ENCODE data around the gene SORCS2.

The SORCS2 gene

DNA sequence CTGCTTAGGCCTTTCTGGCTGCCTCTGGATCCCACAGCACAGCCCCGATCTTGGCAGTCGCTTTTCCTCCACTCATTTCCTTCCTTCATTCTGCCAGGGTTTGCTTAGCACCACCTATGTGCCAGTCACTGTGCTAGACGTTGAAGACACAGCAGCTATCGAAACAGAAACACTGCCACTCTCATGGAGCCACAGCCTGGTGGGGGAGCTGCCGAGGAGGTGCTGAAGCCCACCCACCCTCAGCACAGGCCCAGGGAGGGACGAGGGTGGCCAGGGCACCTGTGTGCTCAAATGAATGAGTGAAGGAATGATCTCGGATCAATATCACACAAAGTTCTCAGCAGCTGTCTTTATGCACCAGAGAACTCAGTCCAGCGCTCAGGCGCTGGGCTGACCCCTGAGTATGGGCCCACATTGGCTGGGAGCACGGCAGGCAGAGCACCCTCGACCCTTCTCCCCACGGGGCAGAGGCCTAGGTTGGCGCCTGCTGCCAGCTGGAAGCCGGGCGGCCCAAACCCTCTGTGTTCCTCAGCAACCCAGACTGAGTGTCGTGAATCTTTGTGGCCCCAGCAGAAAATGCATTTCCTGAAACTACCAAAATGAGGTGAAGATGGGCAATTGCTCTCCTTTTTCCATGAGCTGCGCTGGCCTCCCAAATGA, 108.9 kb downstream of the SORCS2 start:
- DNase-seq (ENCODE audit: low read depth in 3 of 3, low spot score in 1 of 3): no peak

DNA sequence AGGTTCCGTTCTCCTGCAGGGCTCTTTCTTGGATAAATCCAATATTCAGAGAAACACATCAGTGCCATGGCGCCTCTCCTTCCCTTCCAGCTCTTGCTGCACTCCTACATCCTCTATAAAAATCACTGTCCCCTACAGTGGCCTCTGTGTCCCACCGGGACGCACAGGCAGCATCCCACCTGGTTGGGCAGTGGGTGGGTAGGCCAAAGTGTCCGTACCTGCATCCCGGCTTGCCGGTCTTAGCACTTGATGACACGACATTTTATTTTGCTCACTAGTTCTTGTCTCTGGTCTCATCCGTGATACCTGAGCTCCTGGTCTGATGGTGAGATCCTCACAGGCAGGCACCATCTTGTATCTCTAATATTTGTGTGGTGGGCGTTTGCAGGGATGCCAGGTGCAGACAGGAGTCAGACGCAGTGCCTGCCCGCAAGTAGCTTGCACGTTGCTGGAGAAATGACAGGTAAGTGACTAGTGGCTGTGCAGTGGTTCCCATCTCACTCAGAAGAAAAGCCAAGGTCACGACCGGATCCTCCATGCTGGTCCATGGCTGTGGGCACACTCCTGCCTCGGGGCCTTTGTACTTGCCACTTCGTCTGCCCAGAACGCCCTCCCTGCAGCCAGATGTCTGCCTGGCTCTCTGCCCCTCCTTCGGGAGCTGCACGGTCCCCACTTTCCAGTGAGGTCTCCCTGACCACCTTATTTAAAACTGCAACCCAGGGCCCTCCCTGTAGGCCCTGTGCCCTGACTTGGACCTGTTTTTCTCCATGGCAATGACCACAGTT, 109.7 kb downstream of the SORCS2 start:
- no peak for DNase-seq (ENCODE audit: low read depth in 3 of 3, low spot score in 1 of 3)

DNA sequence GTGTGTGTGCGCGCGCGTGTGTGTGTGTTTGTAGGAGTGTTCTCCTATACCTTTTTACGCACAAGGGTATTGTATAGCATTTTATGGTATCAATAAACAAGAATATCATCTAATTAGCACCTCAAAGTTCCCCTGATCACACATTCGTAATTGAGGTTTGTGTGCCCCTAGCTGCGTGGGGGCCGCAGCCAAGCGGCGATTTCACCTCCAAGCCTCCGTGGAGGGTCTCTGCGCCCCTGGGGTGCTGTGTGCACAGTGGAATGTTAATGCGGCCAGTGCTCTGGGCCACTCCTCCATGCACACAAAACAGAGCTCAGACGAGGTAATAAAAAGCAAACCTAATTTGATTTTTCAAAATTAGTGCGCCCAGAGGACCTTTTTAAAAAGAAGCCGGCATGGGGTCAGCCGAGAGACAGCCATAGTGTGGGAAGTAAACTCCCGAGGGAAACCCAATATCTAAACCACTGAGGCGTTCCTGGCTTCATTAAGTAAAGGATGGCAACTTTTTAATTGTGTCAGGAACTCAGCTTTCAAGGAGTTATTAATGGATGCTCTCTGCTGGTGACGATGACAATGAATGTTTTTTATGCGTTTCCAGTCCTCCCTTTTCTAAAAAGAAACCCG, 110.6 kb downstream of the SORCS2 start:
- no peak for DNase-seq (ENCODE audit: low read depth in 3 of 3, low spot score in 1 of 3)

DNA sequence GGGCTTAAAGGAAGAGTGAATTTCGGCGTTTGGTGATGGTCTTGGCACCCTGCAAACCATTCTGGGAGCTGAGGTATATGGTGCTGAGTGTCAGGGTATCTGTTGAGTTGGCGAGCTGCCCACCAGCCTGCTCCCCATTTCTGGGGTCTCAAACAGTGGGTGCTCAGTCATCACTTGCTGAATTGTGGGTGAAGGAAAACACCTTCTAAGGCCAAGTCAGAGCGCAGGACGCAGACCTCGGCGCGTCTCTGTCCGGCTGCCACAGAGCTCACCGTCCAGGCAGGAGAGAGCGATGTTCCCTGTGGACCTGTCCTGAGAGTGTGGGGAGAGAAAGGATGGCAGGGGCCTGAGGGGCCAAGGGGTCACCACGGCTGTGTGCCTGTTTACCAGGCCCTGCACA, 111.2 kb downstream of the SORCS2 start:
- DNase-seq (ENCODE audit: low read depth in 3 of 3, low spot score in 1 of 3): no peak

DNA sequence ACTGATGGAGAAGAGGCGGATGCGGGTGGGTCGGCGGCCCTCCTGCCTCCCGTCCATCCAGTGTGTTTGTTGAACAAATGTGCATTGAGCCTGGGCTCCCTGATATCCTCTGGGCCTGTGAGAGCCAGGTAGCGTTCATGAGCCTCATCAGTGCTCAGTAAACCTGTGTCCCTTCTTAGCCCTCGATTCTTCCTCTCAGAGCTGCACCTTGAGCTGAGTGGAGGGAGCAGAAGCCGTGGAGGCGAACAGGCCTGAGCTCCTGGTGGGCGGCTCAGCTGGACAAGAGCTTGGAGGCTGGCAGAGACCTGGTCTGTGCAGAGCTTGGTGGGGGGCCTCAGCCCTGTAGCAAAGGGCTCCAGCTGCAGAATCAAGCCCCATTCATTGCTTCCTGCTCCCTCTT, 112.1 kb downstream of the SORCS2 start:
- DNase-seq (ENCODE audit: low read depth in 3 of 3, low spot score in 1 of 3): no peak

DNA sequence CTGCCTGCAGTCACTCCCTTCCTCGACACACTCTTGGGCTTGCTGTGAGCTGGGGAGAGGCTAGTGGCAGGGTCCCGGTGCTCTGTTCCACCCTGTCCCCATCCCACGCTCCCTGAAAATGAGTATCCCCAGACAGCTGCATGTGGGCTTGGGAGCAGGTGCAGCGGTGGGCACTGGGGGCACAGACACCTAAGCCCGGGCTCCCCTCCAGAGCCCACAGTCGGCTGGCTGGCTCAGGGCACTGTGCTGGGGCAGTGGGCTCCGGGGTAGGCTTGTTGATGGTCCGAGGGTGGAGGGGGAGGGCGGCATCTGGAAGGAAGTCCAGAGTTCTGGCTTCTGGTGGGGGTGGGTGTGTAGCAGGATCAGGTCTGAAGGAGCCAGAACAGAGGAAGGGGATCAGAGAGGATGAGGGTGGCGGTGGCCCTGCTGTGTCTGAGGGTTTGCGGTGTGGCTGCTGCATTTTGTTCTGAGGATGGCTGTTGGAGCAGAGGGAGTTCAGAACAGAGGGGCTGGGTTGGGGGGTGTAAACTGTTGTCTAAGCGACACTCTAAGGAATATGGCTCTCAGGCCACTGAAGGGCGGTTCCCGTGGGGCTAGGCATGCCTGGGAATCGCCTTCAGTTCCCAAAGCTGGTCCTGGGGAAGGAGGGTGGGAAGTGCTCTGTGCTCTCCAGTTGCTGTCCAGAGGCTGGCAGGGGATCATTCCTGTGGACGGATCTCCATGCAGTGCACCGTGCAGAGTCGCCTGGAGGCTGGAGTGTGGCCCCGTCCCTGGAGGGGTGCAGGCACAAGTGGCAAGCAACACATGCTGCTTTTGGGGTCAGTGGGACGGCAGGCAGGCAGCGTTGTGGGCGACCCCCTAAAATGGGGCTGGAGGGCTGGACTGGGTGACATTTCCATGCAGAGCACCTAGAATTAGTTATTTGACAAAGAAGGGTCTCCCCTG, 114.0 kb downstream of the SORCS2 start:
- no peak for DNase-seq (ENCODE audit: low read depth in 3 of 3, low spot score in 1 of 3)

DNA sequence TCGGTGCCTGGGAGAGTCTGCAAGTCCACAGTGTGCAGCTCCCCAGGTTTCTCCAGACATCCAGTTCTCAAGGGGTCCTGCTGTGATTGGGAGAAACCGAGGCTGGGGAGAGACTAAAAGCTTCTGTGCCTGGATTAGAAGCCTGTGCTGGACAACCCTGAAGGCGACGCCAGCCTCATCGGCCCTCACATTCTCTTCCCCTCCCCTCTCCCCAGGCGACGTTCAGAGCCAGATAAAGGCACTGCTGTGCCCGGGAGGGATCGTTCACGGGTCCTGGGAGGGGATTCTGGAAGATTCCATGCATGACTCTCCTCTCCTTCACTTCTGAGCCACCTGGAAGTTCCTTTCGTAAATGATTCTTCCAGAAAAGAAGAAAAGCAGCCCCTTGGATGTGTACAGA, 114.6 kb downstream of the SORCS2 start:
- no peak for DNase-seq (ENCODE audit: low read depth in 3 of 3, low spot score in 1 of 3)

DNA sequence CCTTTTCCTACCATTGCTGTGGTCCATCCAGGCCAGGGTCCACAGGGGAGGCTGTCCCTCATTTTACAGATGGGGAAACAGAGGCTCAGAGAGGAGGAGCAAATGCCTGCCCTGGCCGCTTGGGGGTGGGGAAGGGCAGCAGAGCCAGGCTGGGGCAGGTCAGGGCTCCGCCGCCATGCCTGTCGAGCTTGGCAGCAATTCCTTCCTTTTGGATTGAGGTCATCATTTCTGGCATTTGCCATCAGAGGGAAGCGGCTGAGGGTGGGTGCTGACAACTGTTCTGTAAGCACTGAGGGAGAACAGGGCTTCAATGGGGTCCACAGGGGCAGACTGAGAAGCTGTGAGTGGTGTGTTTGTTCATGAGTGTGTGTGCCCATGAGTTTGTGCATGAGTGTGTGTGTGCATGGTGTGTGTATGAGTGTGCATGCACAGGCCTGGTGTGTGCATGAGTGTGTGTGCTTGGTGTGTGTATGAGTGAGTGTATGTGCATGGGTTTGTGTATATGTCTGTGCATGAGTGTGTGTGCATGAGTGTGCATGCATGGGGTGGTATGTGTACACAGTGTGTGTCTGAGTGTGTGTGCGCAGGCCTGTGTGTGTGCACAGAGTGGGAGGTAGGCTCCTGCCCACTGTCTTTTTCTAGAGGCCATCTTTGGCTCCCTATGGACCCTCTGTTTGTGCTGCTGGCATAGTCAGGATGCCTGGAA, 115.2 kb downstream of the SORCS2 start:
- DNase-seq (ENCODE audit: low read depth in 3 of 3, low spot score in 1 of 3): no peak

DNA sequence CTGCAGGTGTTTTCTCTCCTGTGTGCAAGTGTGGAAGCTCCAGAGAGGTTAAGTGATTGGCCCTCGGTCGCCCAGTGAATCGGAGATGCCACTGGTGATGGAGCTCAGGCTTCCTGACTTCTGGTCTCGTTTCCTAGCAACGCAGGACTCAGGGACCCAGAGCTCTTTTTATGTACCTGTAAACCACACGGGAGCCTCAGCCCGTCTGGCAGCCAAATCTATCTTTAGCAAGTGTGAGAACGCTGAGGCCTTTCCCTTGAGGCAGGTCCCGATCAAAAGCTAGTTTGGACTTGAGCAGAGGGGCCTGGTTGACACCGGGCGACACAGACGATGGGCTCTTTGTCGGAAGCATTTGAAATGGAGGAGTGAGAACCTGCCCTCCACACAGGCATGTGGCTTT, 116.8 kb downstream of the SORCS2 start:
- no peak for DNase-seq (ENCODE audit: low read depth in 3 of 3, low spot score in 1 of 3)

DNA sequence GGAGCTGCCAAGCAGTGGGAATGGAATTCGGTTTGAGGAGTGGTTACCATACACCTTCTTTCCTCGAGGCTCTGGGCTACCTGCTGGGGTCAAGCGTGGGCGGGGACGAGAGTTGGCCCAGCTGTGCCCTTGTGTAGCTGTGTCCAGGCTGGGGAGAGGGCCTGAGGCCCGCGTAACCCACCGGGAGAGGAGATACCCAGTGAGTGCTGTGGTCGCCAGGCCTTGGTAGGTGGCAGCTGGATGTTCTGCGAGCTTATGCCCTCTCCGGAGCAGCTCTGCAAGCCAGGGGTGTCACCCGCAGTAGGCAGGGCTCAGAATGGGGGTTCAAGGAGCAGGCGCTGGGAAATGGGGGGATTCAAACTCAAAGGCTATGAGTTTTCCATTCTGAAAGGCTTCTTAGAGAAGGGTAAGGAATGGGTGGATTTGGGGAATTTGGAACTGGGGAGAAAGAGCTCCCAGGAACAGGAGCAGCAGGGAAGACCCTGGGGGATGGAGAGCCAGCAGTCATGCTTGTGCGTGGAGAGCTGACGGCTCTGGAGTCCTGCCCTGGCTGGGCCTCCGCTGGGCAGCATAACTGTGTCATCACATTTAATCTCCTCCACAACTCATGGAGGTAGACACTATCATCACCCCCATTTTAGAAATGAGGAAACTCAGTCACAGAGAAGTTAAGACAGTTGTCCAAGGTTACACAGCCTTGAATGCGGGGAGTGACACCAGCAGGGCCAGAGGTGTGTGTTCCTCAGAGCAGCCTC, 117.5 kb downstream of the SORCS2 start:
- no peak for DNase-seq (ENCODE audit: low read depth in 3 of 3, low spot score in 1 of 3)

DNA sequence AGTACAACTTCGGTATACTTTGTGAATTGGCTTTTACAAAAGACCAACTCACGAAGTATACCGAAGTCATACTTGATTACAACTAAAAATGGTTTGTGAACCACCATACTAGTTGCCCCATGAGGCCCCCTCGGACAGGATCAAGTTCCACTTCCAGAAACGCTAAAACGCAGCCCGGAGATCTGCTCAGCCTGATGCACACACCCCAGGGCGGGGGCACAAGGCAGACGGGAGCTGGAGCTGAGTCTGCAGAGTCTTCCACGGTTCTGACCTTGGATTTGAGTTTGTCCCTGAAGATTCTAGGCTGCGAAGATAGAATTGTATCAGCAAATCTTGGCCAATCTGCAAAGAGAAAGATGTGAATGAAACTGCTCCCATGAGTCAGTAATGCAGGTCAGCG, 118.1 kb downstream of the SORCS2 start:
- no peak for DNase-seq (ENCODE audit: low read depth in 3 of 3, low spot score in 1 of 3)

DNA sequence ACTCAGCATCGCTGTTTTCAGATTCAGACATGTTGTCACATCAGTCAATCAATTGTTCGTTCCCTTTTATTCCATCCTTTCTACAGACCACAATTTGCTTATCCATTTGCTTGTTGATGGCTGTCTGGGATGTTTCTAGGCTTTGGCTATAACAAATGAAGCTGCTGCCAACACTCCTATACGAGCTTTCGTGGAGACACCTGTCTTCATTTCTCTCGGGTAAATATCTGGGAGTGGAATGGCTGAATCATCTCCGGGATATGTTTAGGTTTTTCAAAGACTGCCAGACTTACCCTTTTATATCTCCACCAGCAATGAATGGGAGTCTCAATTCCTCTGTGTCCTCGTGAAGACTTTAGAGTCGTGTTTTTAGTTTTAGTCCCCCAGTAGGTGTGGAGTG, 118.9 kb downstream of the SORCS2 start:
- no peak for DNase-seq (ENCODE audit: low read depth in 3 of 3, low spot score in 1 of 3)

DNA sequence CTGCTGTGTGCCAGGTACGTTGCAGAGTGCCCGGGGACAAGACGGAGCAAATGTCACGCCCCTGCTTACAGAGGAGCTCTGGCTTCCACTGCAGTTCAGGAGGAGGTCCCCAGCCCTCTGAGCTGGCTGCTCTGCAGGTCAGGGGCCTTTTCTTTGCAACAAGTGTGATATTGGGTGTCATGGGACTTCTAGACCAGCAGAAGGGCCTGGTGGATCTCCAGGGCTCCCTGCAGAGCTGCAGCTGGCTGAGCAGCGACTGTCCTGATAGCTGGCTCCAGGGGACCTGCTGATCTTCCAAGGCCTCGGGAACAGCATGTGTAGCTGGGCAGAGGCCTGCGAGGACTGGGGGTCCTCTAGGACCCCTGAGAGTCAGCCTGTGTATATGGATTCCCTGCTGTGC, 120.4 kb downstream of the SORCS2 start:
- DNase-seq (ENCODE audit: low read depth in 3 of 3, low spot score in 1 of 3): no peak

DNA sequence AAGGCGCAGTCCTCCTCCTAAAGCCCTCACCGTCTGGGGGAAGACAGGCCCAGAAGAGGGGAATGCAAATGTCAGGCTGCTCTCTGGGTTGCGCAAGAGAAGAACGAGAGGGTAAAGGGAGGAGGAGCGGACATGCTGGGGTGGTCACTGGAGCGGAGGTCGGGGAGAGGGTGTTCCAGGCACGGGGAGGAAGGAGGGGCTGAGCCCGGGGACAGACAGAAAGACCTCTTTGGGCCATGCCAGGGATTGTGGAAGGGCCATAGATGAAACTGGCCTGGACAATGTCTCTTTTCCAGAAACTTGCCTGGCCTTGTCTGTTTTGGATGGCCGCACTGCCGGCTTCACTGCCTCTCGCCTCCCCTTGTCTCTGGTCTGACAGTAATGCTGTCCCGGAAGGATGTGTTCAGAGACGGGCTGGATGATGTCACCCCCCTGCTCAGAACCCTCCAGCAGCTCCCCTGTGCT, 121.0 kb downstream of the SORCS2 start:
- DNase-seq (ENCODE audit: low read depth in 3 of 3, low spot score in 1 of 3): no peak

DNA sequence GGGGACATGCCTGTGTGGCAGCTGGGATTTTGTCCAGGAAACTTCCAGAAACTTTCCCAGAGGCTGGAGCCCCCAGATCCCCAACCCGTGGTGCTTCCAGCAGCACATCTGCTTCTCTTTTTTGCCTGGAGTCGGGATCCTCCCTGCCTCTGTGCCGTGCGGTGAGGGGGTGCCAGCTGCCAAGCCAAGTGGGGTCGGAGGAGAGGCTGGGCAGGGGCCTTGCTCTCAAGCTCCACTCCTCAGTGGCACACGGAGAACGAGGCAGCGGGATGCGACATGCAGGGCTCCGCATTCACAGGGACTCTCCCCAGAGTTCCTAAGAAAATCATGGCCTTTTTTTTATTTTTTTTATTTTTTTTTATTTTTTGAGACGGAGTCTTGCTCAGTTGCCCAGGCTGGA, 121.7 kb downstream of the SORCS2 start:
- no peak for DNase-seq (ENCODE audit: low read depth in 3 of 3, low spot score in 1 of 3)

DNA sequence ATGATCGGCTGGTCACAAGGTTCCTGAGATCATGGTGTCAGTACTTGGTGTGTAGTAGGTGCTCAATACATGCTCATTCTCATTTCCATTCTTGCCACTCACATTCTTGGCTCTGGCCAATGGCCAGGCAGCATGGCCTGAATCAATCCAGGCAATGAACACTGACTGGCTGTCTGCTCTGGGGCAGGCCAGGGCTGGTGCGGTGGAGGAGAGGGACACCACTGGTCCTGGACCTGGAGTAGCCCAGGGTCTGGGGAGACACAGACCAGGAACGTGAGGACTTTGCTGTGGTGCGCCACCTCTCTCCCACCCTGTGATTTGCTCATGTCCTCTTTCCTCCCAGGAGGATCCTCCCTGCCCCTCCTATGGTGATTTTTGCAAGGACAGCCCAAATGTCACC, 122.9 kb downstream of the SORCS2 start:
- DNase-seq (ENCODE audit: low read depth in 3 of 3, low spot score in 1 of 3): no peak

DNA sequence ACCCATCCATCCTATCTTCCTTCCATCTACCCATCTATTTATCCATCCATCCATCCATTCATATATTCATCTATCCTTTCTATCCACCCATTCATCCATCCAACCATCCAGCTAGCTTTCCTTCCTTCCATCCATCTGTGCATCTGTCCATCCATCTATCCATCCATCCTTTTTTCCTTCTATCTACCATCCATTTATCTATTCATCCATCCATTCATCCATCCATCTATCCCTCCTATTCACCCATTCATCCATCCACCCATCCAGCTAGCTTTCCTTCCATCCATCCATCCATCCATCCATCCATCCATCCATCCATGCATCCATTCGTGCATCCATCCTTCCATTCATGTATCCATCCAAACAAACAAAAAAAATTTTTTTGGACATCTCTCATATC, 123.6 kb downstream of the SORCS2 start:
- DNase-seq (ENCODE audit: low read depth in 3 of 3, low spot score in 1 of 3): no peak

DNA sequence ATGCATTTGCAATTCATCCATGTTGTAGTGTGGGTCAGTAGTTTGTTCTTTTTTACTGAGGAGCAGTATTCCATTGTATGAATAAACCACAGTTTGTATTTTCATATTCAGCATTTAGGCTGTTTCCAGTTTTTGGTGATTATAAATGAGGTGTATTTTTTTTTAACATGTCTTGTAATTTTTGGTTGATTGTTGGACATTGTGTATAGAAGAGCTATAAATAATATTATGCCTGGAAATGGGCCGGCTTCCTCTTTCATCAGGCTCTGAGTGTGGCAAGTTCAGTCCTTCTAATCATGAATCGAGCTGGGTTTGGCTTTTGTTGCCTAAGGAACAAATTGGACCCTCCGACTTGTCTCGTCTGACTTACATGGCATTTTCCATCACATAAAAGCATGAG, 126.7 kb downstream of the SORCS2 start:
- DNase-seq (ENCODE audit: low read depth in 3 of 3, low spot score in 1 of 3): no peak

DNA sequence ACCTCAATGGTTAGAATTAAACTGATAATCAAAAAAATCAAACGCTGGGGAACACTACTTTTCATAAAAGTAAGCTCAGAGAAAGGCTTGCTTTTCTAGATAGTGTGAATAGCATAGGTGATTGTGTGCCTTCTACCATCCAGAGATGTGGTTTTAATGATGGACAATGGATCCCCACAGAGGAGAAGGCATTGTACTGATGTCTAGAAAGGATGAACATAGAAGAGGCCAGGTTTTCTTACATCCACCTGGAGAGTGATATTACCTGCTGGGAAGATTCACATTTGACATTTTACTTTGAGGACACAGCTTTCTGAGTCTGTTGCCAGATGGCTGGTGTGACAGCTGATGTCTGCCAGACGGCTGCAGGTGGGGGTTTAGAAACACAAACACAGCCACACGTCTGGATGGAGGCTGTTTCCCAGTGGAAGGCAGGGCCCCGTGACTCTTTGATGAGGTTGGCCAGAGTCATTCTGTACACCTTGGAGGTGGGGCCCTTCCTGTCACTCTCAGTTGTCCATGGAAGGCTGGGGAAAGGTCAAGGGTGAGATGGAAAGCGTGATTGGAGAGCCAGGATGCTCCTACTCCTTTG, 128.0 kb downstream of the SORCS2 start:
- DNase-seq (ENCODE audit: low read depth in 3 of 3, low spot score in 1 of 3): no peak
